ENCODE data around the gene MYO5B.

- TF ChIP-seq POLR2A (IDR thresholded peaks at IDR 0.05) (no peak), CTCF (IDR thresholded peaks at IDR 0.05) (no peak)
Measured at GRCh38 chr18:49953391-49953790, 241.6 kb downstream of the MYO5B start.

All from Peyer's patch (tissue), 4 donors.